Spleen (tissue), 11 donors: Measurements from ENCODE around the gene PRKCA. TPM values are rescaled to one million over a fixed set of nuclear protein-coding genes. Genes with fewer than 3 reads are reported as not detected.
"Not testable (repeated sequence)": the region's sequence is repeated elsewhere in the genome, so short reads cannot be mapped to it uniquely, and the experiment has no call there.

Source experiments
- DNase-seq: peaks from one replicate; pipeline ENCODE4 v3.0.0-alpha.2; 2020
- H3K27ac ChIP-seq, 8 donors: fragments of 200-600 bp; sonication (generic) in 7 of 8; 1 replicate in 4 of 8; 2 replicates in 4 of 8; pipeline versions ENCODE4 v1.5.0 to v1.8.0; 2016 to 2021; ENCODE audit warnings: inconsistent platforms in 4 of 8, mild to moderate bottlenecking in 4 of 8, moderate library complexity in 1 of 8
- H3K27me3 ChIP-seq, 7 donors: fragments of 200-600 bp; sonication (generic) in 6 of 7; replicated peaks in 1 of 7; 1 replicate in 4 of 7; 2 replicates in 3 of 7; pipeline versions ENCODE4 v1.5.0 to v1.8.0; 2016 to 2021; ENCODE audit warnings: inconsistent platforms in 3 of 7, mild to moderate bottlenecking in 1 of 7
- H3K36me3 ChIP-seq, 6 donors: fragments of 200-600 bp; sonication (generic) in 5 of 6; 1 replicate in 4 of 6; 2 replicates in 2 of 6; pipeline versions ENCODE4 v1.5.0 to v1.8.0; 2016 to 2021; ENCODE audit warnings: inconsistent platforms in 2 of 6
- H3K4me1 ChIP-seq, 6 donors: fragments of 200-600 bp; sonication (generic) in 5 of 6; 1 replicate in 3 of 6; 2 replicates in 3 of 6; pipeline versions ENCODE4 v1.5.0 to v1.8.0; 2016 to 2021; ENCODE audit warnings: inconsistent platforms in 3 of 6
- H3K4me3 ChIP-seq, 8 donors: fragments of 200-600 bp; sonication (generic) in 7 of 8; 1 replicate in 4 of 8; 2 replicates in 4 of 8; pipeline versions ENCODE4 v1.5.0 to v1.8.0; 2016 to 2021; ENCODE audit warnings: inconsistent platforms in 4 of 8, mild to moderate bottlenecking in 4 of 8, moderate library complexity in 2 of 8
- H3K9me3 ChIP-seq, 8 donors: fragments of 200-600 bp; sonication (generic) in 7 of 8; 1 replicate in 4 of 8; 2 replicates in 4 of 8; pipeline versions ENCODE4 v1.5.0 to v1.8.0; 2016 to 2021; ENCODE audit warnings: inconsistent platforms in 4 of 8
- POLR2A ChIP-seq, 3 donors: fragments of 450-650 bp; IDR thresholded peaks; one replicate each; pipeline ENCODE4 v1.5.1; 2017; ENCODE audit warnings: antibody characterized with exemption in 3 of 3, mild to moderate bottlenecking in 1 of 3
- POLR2AphosphoS5 ChIP-seq, 3 donors: sonication (generic); formaldehyde crosslinking; IDR thresholded peaks; one replicate each; pipeline ENCODE4 v1.5.1; 2017; ENCODE audit warnings: antibody characterized with exemption in 3 of 3
- WGBS, 5 donors: extraction: QIAGEN DNeasy Blood & Tissue Kit in 3 of 5; methylation state at CpG; one replicate each; pipeline versions ENCODE4 v1.1.5 to v1.1.7; 2013 to 2018; 5-methylcytosine and 5-hydroxymethylcytosine counted together
- intact Hi-C: fragments of 100-400 bp; cut with DNase I; formaldehyde crosslinking; loops from one replicate; pipeline ENCODE4 v1.15.0; 2023; ENCODE audit warnings: low total_unique reads
- polyA plus RNA-seq, 3 donors: library from polyadenylated mRNA; stranded (reverse); fragments of 200-250 nt; gene quantifications; one replicate each; pipeline ENCODE4 v1.2.1, GENCODE V29; 2013
- total RNA-seq, 7 donors: library from RNA; depleted of rRNA in 3 of 7; stranded (reverse); fragments of >200 nt in 3 of 7; fragmentation: NEBNext Ultra II Directional in 4 of 7; extraction: Animal tissue kit (Norgen Biotek cat#: 25700) in 4 of 7; gene quantifications; one replicate each; pipeline versions ENCODE4 v1.1.0 to v1.2.1, GENCODE V29; 2016 to 2021
- TF ChIP-seq, protein P1 (sequence below), 11 experiments: fragments of 200-600 bp in 7 of 11; fragments of 450-650 bp in 4 of 11; sonication (generic) in 4 of 11; IDR thresholded peaks in 8 of 11; conservative IDR thresholded peaks in 3 of 11; 1 replicate in 7 of 11; 2 replicates in 4 of 11; pipeline versions ENCODE4 v1.4.0 to v1.8.0; 2016 to 2021; ENCODE audit warnings: antibody characterized with exemption in 11 of 11, inconsistent platforms in 4 of 11, mild to moderate bottlenecking in 1 of 11
- donor health status: healthy with polysubstance abuse.
- donor health status: DM: no; HTN: no; CAD: no; lungs with moderate emphysema.
- donor health status: DM: no; HTN: no; CAD: no.
- donor health status: Bipolar disorder and iron deficiency.
- donor health status: healthy.
- donor health status: DM: no; HTN: no; CAD: no.
- donor health status: DM: yes; HTN: yes; CAD: no.

The PRKCA gene
- total and polyA plus RNA-seq, 10 donors = 1.7 to 59.7 (median 31.2) TPM

DNA sequence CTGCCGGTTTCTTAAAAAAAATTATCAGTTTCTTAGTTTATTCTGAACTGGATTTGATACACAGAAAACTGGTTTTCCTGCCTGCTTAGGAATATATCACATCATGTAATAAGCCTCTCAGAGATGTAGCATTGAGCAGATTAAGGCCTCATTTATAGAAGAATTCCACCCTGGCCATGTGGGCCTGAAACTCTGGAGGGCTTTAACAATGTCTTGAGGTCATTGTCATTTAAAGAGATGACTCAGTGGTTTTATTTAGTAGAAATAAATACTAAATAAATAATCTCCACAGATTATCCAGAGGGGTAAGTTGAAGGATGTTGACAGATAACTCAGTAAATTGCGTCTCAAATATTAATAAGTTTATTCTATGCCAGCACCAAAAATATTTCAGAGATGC lies 56.9 kb downstream of the PRKCA start:
- intact Hi-C loops = no loop called here
- no peaks in the 10 kb centered on the region for H3K27me3 ChIP-seq
- peaks cover 2 to 20% (median 6%) of the 10 kb centered on the region in 6 donors for H3K4me1 ChIP-seq
- DNase-seq = no peak
- no peak overlapping the region for H3K4me3 ChIP-seq
- WGBS, 5 donors = 77 to 89% (median 85%) methylated on average over 2 of the region's 2 CpGs
- H3K27ac ChIP-seq = no peak overlapping the region
- no peaks in the 10 kb centered on the region for H3K36me3 ChIP-seq
- no peaks in the 10 kb centered on the region for H3K9me3 ChIP-seq
- TF ChIP-seq, protein P1, sequence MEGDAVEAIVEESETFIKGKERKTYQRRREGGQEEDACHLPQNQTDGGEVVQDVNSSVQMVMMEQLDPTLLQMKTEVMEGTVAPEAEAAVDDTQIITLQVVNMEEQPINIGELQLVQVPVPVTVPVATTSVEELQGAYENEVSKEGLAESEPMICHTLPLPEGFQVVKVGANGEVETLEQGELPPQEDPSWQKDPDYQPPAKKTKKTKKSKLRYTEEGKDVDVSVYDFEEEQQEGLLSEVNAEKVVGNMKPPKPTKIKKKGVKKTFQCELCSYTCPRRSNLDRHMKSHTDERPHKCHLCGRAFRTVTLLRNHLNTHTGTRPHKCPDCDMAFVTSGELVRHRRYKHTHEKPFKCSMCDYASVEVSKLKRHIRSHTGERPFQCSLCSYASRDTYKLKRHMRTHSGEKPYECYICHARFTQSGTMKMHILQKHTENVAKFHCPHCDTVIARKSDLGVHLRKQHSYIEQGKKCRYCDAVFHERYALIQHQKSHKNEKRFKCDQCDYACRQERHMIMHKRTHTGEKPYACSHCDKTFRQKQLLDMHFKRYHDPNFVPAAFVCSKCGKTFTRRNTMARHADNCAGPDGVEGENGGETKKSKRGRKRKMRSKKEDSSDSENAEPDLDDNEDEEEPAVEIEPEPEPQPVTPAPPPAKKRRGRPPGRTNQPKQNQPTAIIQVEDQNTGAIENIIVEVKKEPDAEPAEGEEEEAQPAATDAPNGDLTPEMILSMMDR (IDR thresholded peaks at IDR 0.05 in 8 of 11, conservative IDR thresholded peaks at IDR 0.05 in 3 of 11) = no peak
- no peak for TF ChIP-seq POLR2A (IDR thresholded peaks at IDR 0.05)
- TF ChIP-seq POLR2AphosphoS5 (IDR thresholded peaks at IDR 0.05) = no peak

DNA sequence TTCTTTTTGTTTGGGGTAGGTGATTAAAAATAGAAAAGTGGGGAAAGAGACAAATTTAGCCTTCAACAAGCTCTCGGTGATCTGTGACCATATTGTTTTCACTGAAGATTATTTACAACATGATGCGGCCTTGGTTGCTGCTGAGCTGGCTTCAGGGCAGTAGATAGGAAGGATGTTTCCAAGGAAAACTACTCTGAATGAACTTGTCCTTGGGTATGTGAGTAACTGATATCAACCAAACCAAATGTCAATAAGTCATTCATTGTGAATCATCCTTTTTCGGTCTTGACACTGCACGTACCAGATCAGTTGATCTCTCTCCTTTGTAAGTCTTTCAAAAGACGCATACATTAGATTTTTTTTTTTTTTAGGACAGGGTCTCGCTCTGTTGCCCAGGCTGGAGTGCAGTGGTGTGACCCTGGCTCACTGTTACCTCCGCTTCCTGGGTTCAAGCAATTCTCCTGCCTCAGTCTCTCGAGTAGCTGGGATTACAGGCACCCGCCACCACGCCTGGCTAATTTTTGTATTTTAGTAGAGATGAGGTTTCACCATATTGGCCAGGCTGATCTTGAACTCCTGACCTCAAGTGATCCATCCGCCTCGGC lies 58.6 kb downstream of the PRKCA start:
- H3K36me3 ChIP-seq, H3K4me3 ChIP-seq, H3K27me3 ChIP-seq, H3K27ac ChIP-seq, intact Hi-C loops, DNase-seq, H3K9me3 ChIP-seq: not testable (repeated sequence)
- 81 to 93% (median 89%) methylated on average over 12 of the region's 12 CpGs for WGBS, 5 donors
- H3K4me1 ChIP-seq = peaks cover 9 to 27% (median 15%) of the 10 kb centered on the region in 6 donors

DNA sequence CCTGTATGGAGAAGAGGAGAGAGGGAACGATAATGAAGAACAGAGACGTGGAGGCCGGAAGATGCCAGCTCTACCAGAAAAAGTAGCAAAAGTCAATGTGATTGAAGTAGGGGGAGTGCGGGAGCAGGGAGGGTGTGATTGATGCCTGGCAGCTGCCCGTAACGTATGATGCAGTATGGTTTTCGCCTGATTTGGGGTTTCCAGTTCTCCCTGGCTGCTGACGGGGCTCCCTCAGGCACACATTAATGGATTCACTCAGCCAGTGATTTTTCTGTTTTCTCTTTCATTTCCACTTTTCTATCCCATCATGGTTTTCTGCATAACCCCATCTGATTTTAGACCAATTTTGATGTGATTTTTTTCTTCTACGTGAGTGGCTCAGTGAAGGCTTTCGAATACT lies 62.1 kb downstream of the PRKCA start:
- 79 to 90% (median 86%) methylated on average over 10 of the region's 10 CpGs for WGBS, 5 donors
- Histone ChIP-seq H3K4me3 (no peak overlapping the region), H3K36me3 (no peaks in the 10 kb centered on the region), H3K27ac (no peak overlapping the region), H3K4me1 (peaks cover 9 to 28% (median 17%) of the 10 kb centered on the region in 6 donors), H3K9me3 (no peaks in the 10 kb centered on the region), H3K27me3 (no peaks in the 10 kb centered on the region)
- no peak for DNase-seq
- no peak for TF ChIP-seq POLR2A (IDR thresholded peaks at IDR 0.05)
- intact Hi-C loops = no loop called here

DNA sequence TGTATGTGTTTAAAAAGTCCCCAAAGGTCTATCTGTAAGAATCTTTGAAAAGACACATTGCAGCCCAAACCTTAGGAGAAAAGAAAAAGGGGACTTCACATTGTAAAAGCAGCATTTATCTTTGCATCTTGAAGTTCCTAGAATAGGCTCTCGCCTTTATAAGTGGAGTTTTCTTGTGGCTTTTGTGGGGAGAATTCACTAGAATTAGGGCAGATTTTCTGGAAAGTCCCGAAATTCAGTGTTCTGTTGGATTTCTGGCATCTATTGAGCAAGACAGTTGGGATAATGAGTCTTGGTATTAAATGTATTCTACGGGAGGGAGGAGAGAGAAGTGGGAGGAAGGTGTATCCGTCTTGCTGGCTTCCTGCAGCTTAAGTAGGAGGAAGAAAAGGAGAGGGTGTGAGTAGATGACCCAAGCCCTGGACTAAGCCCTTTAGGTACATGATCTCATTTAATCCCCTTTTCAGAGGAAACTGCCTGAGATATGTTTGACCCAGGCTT lies 62.6 kb downstream of the PRKCA start:
- 8 to 17% (median 13%) methylated on average over 4 of the region's 4 CpGs for WGBS, 5 donors

DNA sequence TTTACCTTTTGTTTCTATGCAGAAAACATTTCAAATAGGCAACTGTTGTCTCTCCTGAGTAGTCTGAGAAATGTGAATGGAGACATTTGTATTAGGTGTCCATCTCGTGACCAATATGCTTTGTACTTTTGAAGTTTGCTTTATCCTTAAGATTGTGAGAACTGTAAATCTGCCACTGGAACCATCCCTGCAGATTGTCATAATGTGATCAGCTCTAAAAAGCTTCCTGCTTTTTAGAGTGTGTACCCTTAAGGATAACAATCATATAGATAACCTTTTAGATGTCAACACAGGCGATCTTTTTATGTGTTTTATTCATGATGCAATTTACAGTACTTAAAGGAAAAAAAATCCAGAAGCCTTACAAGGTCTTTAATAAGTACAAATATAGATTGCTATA lies 63.5 kb downstream of the PRKCA start:
- H3K4me1 ChIP-seq = peaks cover 9 to 28% (median 17%) of the 10 kb centered on the region in 6 donors
- intact Hi-C loops = no loop called here
- WGBS, 5 donors = 61 to 83% (median 70%) methylated on average over 2 of the region's 2 CpGs
- no peaks in the 10 kb centered on the region for H3K9me3 ChIP-seq
- H3K27me3 ChIP-seq = no peaks in the 10 kb centered on the region
- TF ChIP-seq POLR2AphosphoS5 (IDR thresholded peaks at IDR 0.05) (no peak), POLR2A (IDR thresholded peaks at IDR 0.05) (no peak)
- TF ChIP-seq, protein P1 (IDR thresholded peaks at IDR 0.05 in 8 of 11, conservative IDR thresholded peaks at IDR 0.05 in 3 of 11) = no peak
- no peaks in the 10 kb centered on the region for H3K36me3 ChIP-seq
- H3K4me3 ChIP-seq = no peak overlapping the region
- no peak for DNase-seq
- no peak overlapping the region for H3K27ac ChIP-seq

More for the DNA sequence above, 62.6 kb downstream of the PRKCA start:
- Histone ChIP-seq H3K4me3 (no peak overlapping the region), H3K36me3 (no peaks in the 10 kb centered on the region), H3K27me3 (no peaks in the 10 kb centered on the region), H3K4me1 (peaks cover 9 to 28% (median 17%) of the 10 kb centered on the region in 6 donors), H3K9me3 (no peaks in the 10 kb centered on the region), H3K27ac (no peak overlapping the region)
- DNase-seq = no peak
- intact Hi-C loops = no loop called here
- TF ChIP-seq, protein P1 (IDR thresholded peaks at IDR 0.05 in 8 of 11, conservative IDR thresholded peaks at IDR 0.05 in 3 of 11) = no peak
- TF ChIP-seq POLR2AphosphoS5 (IDR thresholded peaks at IDR 0.05) (no peak), POLR2A (IDR thresholded peaks at IDR 0.05) (no peak)
